ENCODE results near the gene IGSF21.

IGSF21 gene

DNA sequence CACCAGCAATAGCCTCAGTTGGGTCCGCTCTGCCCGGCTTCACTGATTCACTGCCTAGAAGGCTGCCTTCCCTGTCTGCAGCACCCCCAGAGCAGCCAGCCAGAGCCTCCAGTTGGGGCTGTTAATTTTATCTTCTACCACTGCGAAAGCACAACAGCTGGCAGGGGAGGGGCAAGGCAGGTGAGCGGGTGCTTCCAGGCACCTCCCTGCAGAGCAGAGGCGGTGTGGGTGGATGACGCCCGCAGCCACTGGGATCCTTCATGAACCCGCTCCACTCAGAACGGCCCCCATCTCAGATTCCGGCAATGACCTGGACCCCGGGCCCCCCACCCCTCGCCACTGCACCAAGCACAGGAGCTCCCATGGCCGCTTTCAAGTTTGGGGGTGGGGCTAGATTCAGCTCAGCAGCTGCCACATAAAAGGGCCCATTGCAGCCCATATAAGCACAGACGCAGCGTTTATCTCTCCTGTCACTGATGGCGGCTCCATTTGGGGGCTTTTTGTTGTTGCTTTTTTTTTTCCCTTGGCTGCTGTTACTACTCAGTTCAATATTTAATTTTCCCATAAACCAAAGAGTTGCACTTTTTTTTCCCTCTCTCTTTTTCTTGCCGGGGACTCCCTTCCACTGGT lies 245.2 kb downstream of the IGSF21 start:
- no peak overlapping the region for H3K23ac ChIP-seq (ENCODE audit: low read length)
- H3K4me3 ChIP-seq (ENCODE audit: low read depth, low read length), result no peak overlapping the region
- H2BK12ac ChIP-seq (ENCODE audit: low read length), result no peak overlapping the region
- H3K9ac ChIP-seq (ENCODE audit: low read length), result no peak overlapping the region
- no peak overlapping the region for H4K12ac ChIP-seq (ENCODE audit: low read depth, low read length)
- no CpG with 5 or more reads among the region's 17 CpGs for WGBS (ENCODE audit: extremely low coverage, insufficient coverage, insufficient read length)
- H2BK5ac ChIP-seq (ENCODE audit: low read depth, low read length, poor library complexity), result no peak overlapping the region
- no peak overlapping the region for H4K8ac ChIP-seq (ENCODE audit: low read depth, low read length)
- H3K79me2 ChIP-seq (ENCODE audit: control insufficient read depth, insufficient read depth, low read length, poor library complexity), result no peaks in the 10 kb centered on the region
- H3K9me3 ChIP-seq (ENCODE audit: insufficient read depth, low read depth, low read length), result no peaks in the 10 kb centered on the region
- H2BK120ac ChIP-seq (ENCODE audit: insufficient read depth, low read length, poor library complexity), result no peak overlapping the region
- H3K14ac ChIP-seq (ENCODE audit: low read length), result no peak overlapping the region
- H3K36me3 ChIP-seq (ENCODE audit: control insufficient read depth in 1 of 2, insufficient read depth in 2 of 2, low read length in 2 of 2), result no peaks in the 10 kb centered on the region
- H4K91ac ChIP-seq (ENCODE audit: low read depth, low read length), result no peak overlapping the region
- H3K27ac ChIP-seq (ENCODE audit: low read depth, low read length), result no peak overlapping the region
- H3K27me3 ChIP-seq (ENCODE audit: insufficient read depth, low read length), result no peaks in the 10 kb centered on the region
- H2AFZ ChIP-seq (ENCODE audit: insufficient read depth, low read length, poor library complexity), result no peak overlapping the region
- no peaks in the 10 kb centered on the region for H3K4me1 ChIP-seq (ENCODE audit: control insufficient read depth in 1 of 2, insufficient read depth in 2 of 2, low read length in 2 of 2)
- DNase-seq, result no peak
- no peak overlapping the region for H3K4ac ChIP-seq (ENCODE audit: low read depth, low read length)
- no peaks in the 10 kb centered on the region for H3K79me1 ChIP-seq (ENCODE audit: low read length)
- H3K18ac ChIP-seq (ENCODE audit: low read length), result no peak overlapping the region
- no peak overlapping the region for H2AK5ac ChIP-seq (ENCODE audit: low read length)
- H3K4me2 ChIP-seq (ENCODE audit: low read length), result no peak overlapping the region

- WGBS (ENCODE audit: extremely low coverage, insufficient coverage, insufficient read length), result no CpG with 5 or more reads among the region's 1 CpG
These were observed 245.9 kb downstream of the IGSF21 start for GRCh38 chr1:18353528-18353927.

DNA sequence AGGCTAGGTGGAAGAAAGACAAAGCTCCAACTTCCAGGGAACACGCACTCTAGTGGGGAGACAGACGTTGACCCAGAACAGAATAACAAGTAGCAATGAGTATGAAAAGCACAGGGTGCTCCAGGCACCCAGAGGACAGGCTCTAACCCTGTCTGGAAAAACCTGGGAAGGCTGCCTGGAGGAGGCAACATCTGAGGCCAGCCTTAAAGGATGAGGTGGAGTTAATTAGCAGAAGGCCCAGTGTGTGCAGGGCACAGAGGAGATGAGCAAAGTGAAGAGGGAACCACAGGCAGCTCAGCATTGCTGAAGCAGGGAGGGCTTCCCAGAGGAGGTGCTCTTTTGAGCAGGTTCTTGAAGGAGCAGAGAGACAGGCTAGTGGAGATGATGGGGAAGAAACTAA lies 246.4 kb downstream of the IGSF21 start:
- no peak overlapping the region for H2AFZ ChIP-seq (ENCODE audit: insufficient read depth, low read length, poor library complexity)
- H4K12ac ChIP-seq (ENCODE audit: low read depth, low read length), result no peak overlapping the region
- H3K4ac ChIP-seq (ENCODE audit: low read depth, low read length), result no peak overlapping the region
- H3K27me3 ChIP-seq (ENCODE audit: insufficient read depth, low read length), result no peaks in the 10 kb centered on the region
- H3K4me1 ChIP-seq (ENCODE audit: control insufficient read depth in 1 of 2, insufficient read depth in 2 of 2, low read length in 2 of 2), result no peaks in the 10 kb centered on the region
- WGBS (ENCODE audit: extremely low coverage, insufficient coverage, insufficient read length), result no CpG with 5 or more reads among the region's 2 CpGs
- no peak for DNase-seq
- no peak overlapping the region for H4K91ac ChIP-seq (ENCODE audit: low read depth, low read length)
- peak overlapping the region; percentile 38 for H3K23ac ChIP-seq (ENCODE audit: low read length)
- H3K18ac ChIP-seq (ENCODE audit: low read length), result no peak overlapping the region
- no peaks in the 10 kb centered on the region for H3K9me3 ChIP-seq (ENCODE audit: insufficient read depth, low read depth, low read length)
- no peaks in the 10 kb centered on the region for H3K36me3 ChIP-seq (ENCODE audit: control insufficient read depth in 1 of 2, insufficient read depth in 2 of 2, low read length in 2 of 2)
- H3K9ac ChIP-seq (ENCODE audit: low read length), result peak overlapping the region; percentile 9
- no peaks in the 10 kb centered on the region for H3K79me1 ChIP-seq (ENCODE audit: low read length)
- no peak overlapping the region for H2BK120ac ChIP-seq (ENCODE audit: insufficient read depth, low read length, poor library complexity)
- no peak overlapping the region for H2AK5ac ChIP-seq (ENCODE audit: low read length)
- no peak overlapping the region for H3K14ac ChIP-seq (ENCODE audit: low read length)
- no peak overlapping the region for H4K8ac ChIP-seq (ENCODE audit: low read depth, low read length)
- no peak overlapping the region for H3K27ac ChIP-seq (ENCODE audit: low read depth, low read length)
- no peaks in the 10 kb centered on the region for H3K79me2 ChIP-seq (ENCODE audit: control insufficient read depth, insufficient read depth, low read length, poor library complexity)
- no peak overlapping the region for H2BK5ac ChIP-seq (ENCODE audit: low read depth, low read length, poor library complexity)
- no peak overlapping the region for H3K4me2 ChIP-seq (ENCODE audit: low read length)
- no peak overlapping the region for H3K4me3 ChIP-seq (ENCODE audit: low read depth, low read length)
- H2BK12ac ChIP-seq (ENCODE audit: low read length), result no peak overlapping the region

More at GRCh38 chr1:18353528-18353927, 245.9 kb downstream of the IGSF21 start:
- Histone ChIP-seq H3K79me2 (ENCODE audit: control insufficient read depth, insufficient read depth, low read length, poor library complexity) (no peaks in the 10 kb centered on the region), H2AFZ (ENCODE audit: insufficient read depth, low read length, poor library complexity) (no peak overlapping the region), H3K4ac (ENCODE audit: low read depth, low read length) (no peak overlapping the region), H3K27ac (ENCODE audit: low read depth, low read length) (no peak overlapping the region), H2BK12ac (ENCODE audit: low read length) (no peak overlapping the region), H3K18ac (ENCODE audit: low read length) (no peak overlapping the region), H3K14ac (ENCODE audit: low read length) (no peak overlapping the region), H4K8ac (ENCODE audit: low read depth, low read length) (no peak overlapping the region), H3K9ac (ENCODE audit: low read length) (no peak overlapping the region), H3K27me3 (ENCODE audit: insufficient read depth, low read length) (no peaks in the 10 kb centered on the region), H2BK120ac (ENCODE audit: insufficient read depth, low read length, poor library complexity) (no peak overlapping the region), H3K23ac (ENCODE audit: low read length) (no peak overlapping the region), H3K79me1 (ENCODE audit: low read length) (no peaks in the 10 kb centered on the region), H3K36me3 (ENCODE audit: control insufficient read depth in 1 of 2, insufficient read depth in 2 of 2, low read length in 2 of 2) (no peaks in the 10 kb centered on the region), H3K9me3 (ENCODE audit: insufficient read depth, low read depth, low read length) (no peaks in the 10 kb centered on the region), H3K4me1 (ENCODE audit: control insufficient read depth in 1 of 2, insufficient read depth in 2 of 2, low read length in 2 of 2) (no peaks in the 10 kb centered on the region), H3K4me3 (ENCODE audit: low read depth, low read length) (no peak overlapping the region), H2BK5ac (ENCODE audit: low read depth, low read length, poor library complexity) (no peak overlapping the region), H3K4me2 (ENCODE audit: low read length) (no peak overlapping the region), H2AK5ac (ENCODE audit: low read length) (no peak overlapping the region), H4K91ac (ENCODE audit: low read depth, low read length) (no peak overlapping the region), H4K12ac (ENCODE audit: low read depth, low read length) (no peak overlapping the region)
- DNase-seq, result no peak

DNA sequence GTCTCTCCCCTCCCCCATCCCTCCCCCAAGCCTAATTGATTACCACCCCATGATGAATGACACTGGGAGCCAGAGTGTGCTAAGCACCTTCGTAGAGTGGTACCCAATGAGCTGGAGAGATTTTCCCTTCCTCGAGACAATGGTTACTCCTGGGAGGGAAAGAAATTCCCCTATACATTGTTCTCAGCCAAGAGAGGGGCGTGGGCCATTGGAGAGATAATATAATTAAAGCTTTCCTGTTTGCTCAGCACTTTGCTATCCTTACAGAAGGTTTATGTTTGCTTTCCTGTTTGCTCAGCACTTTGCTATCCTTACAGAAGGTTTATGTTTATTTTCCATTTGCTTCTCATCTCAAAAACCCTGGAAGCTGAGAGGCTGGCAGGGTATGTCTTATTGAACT lies 247.0 kb downstream of the IGSF21 start:
- H3K79me2 ChIP-seq (ENCODE audit: control insufficient read depth, insufficient read depth, low read length, poor library complexity), result no peaks in the 10 kb centered on the region
- no peak overlapping the region for H3K4ac ChIP-seq (ENCODE audit: low read depth, low read length)
- no peak overlapping the region for H3K27ac ChIP-seq (ENCODE audit: low read depth, low read length)
- H3K9me3 ChIP-seq (ENCODE audit: insufficient read depth, low read depth, low read length), result no peaks in the 10 kb centered on the region
- no CpG with 5 or more reads among the region's 3 CpGs for WGBS (ENCODE audit: extremely low coverage, insufficient coverage, insufficient read length)
- H2BK5ac ChIP-seq (ENCODE audit: low read depth, low read length, poor library complexity), result no peak overlapping the region
- H2AFZ ChIP-seq (ENCODE audit: insufficient read depth, low read length, poor library complexity), result no peak overlapping the region
- no peaks in the 10 kb centered on the region for H3K36me3 ChIP-seq (ENCODE audit: control insufficient read depth in 1 of 2, insufficient read depth in 2 of 2, low read length in 2 of 2)
- H3K4me2 ChIP-seq (ENCODE audit: low read length), result no peak overlapping the region
- H3K9ac ChIP-seq (ENCODE audit: low read length), result no peak overlapping the region
- H3K23ac ChIP-seq (ENCODE audit: low read length), result no peak overlapping the region
- H4K91ac ChIP-seq (ENCODE audit: low read depth, low read length), result no peak overlapping the region
- no peak overlapping the region for H2BK12ac ChIP-seq (ENCODE audit: low read length)
- no peaks in the 10 kb centered on the region for H3K27me3 ChIP-seq (ENCODE audit: insufficient read depth, low read length)
- no peak for DNase-seq
- no peaks in the 10 kb centered on the region for H3K4me1 ChIP-seq (ENCODE audit: control insufficient read depth in 1 of 2, insufficient read depth in 2 of 2, low read length in 2 of 2)
- H3K4me3 ChIP-seq (ENCODE audit: low read depth, low read length), result no peak overlapping the region
- no peak overlapping the region for H3K14ac ChIP-seq (ENCODE audit: low read length)
- no peak overlapping the region for H4K12ac ChIP-seq (ENCODE audit: low read depth, low read length)
- H3K79me1 ChIP-seq (ENCODE audit: low read length), result no peaks in the 10 kb centered on the region
- no peak overlapping the region for H2AK5ac ChIP-seq (ENCODE audit: low read length)
- H4K8ac ChIP-seq (ENCODE audit: low read depth, low read length), result no peak overlapping the region
- no peak overlapping the region for H2BK120ac ChIP-seq (ENCODE audit: insufficient read depth, low read length, poor library complexity)
- no peak overlapping the region for H3K18ac ChIP-seq (ENCODE audit: low read length)

All from trophoblast cell (in vitro differentiated cells and primary cell).